Hematopoietic multipotent progenitor cell treated with erythropoietin and hydrocortisone succinate and interleukin-3 and kit ligand, for 15 days (in vitro differentiated cells): ENCODE data around the gene TEKT2.

Experiments
- DNase-seq: peaks from one replicate; pipeline ENCODE4 v3.0.0-alpha.2; 2015; ENCODE audit warnings: low spot score

Gene TEKT2, protein sequence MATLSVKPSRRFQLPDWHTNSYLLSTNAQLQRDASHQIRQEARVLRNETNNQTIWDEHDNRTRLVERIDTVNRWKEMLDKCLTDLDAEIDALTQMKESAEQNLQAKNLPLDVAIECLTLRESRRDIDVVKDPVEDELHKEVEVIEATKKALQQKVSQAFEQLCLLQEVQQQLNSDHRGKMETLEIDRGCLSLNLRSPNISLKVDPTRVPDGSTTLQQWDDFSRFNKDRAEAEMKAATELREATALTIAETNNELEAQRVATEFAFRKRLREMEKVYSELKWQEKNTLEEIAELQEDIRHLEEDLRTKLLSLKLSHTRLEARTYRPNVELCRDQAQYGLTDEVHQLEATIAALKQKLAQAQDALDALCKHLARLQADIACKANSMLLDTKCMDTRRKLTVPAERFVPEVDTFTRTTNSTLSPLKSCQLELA

DNA sequence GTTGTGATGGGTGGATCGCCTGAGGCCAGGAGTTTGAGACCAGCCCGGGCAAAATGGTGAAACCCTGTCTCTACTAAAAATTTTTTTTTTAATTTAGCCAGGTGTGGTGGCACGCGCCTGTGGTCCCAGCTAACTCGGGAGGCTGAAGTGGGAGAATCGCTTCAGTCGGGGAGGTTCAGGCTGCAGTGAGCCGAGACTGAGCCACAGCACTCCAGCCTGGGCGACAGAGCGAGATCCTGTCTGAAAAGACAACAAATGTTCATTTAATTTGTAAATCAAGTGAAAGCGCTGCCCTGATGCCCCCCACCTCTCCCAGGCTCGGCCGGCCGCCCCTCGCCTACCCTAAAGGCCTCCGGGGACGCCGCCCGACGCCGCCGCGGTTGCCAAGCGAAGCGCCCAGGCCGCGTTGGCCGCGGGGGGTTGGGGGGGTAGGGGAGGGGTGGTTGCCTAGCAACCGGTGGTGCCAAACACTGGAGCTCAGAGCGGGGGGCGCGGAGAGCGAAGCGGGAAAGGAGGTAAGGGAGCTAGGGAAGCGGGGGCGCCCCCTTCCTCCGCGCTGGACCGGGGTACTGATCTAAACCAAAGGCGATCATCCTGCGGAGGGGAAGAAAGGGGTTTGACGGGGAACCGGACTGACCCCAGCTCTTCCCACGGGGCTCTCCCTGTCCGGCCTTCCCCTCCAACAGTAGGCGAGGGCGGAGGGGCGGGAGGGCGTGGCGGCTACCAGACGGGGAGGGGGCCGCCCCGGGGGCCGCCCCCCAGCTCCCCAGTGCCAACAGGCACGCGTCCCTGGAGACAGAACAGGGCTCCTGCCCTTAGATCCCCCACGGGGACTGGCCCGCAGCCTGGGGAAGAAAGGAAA, at the start of gene TEKT2:
TSS of gene TEKT2 (plus strand) at position 460 of the 862 bp plus-strand sequence. CDS start 828 bp downstream, outside the sequence.
- DNase-seq = no peak

DNA sequence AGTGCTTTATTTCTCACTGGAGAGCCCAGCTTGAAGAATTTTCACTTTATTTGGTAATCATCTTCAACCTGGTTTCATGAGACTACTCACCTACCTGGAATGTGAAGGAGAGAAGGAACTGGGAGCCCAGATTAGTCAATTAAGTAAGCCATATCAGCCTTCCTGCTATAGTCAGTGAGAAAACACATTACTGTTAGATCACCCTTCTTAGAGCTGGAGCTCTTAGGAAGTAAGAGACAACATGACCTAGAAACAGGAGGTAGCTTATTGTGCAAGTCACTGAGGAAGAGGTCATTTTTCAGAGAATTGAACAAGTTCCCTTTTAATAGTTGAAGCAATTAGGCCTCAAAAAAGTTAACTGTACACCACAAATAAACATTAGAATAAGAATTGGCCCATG, 49.2 kb upstream of the TEKT2 start:
- no peak for DNase-seq

DNA sequence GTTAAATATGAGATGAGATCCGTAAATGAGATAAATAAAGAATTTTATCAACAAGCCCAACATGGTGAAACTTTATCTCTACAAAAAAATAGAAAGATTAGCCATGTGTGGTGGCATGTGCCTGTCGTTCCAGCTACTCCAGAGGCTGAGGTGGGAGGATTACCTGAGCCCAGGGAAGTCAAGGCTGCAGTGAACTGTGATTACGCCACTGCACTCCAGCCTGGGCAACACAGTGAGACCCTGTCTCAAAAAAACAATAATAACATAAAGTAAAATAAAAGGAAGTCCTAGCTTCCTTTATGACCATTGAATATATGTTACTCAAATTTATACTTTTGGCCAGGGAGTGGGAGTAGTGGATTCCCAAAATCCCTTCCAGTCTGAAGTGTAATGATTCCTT, 48.7 kb upstream of the TEKT2 start:
- DNase-seq = no peak

DNA sequence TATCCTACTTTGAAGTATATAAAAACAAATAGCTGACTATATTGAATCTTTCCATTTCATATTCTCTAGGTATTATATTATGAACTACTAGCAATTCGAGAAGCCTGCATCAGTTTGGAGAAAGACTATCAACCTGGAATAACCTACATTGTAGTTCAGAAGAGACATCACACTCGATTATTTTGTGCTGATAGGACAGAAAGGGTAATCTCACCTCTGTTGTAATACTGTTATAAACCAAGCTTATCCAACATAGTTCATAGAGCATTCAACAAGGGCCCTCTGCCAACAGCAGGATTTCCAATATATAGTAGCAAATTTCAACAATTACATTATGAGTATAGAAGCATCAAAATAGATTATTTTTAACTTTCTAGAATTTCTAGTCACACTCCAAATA, 43.7 kb upstream of the TEKT2 start:
- DNase-seq = no peak

DNA sequence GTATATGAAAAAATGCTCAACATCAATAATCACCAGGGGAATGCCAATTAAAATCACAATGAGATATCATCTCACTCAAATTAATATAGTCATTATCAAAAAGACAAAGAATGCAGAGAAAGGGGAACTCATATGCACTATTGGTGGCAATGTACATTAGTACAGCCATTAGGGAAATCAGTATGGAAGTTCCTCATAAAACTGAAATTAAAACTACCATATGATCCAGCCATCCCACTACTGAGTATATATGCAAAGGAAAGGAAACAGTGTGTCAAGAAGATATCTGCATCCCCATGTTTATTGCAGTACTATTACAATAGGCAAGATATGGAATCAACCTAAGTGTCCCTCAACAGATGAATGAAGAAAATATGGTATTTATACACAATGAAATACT, 32.1 kb upstream of the TEKT2 start:
- DNase-seq = no peak

DNA sequence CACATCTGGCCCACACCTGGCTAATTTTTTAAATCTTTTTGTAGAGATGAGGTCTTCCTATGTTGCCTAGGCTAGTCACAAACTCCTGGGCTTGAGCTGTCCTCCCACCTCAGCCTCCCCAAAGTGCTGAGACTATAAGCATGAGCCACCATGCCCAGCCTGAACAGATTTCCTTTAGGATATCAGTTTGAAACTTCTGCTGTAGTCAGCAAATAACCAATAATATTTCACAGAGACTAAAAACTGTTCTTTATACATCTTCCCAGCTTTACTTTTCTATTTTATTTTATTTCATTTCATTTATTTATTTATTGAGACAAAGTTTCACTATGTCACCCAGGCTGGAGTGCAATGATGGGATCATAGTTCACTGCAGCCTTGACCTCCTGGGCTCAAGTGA, 29.9 kb upstream of the TEKT2 start:
- no peak for DNase-seq

DNA sequence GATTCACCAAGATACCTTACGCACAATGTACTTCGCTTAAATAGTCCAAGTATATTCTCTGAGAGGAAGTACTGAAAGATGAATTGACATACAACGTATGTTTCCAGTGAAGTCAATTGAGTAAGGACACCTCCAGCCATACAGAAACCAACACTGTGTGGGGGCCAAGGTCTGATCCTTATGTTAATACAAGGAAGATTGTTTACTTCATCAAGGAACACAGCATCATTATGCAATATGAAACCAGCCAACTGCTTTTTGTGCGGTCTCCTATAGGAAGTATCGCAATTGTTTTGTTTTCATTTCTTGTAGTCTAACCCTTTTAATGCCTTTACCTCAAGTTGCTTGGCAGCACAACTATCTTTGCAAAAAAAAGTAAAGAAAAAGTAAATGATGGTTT, 28.2 kb upstream of the TEKT2 start:
- no peak for DNase-seq

DNA sequence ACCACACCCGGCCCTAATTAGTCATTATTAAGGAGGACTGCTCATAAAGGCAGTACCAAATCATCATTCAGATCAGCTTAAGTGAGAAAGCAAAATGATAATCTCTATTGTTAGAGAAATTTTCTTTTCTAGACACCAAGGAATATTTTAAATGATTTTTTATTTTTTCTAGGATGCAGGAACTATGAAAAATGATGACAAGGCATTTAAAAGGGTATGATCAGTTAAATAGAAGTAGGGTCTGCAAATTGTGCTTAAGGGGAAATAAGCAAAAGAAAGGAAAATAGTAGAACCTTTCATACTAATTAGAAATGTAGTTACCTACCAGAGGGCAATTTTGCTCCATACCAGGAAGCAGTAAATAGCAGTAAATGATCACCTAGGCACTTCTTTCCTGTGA, 21.6 kb upstream of the TEKT2 start:
- no peak for DNase-seq

DNA sequence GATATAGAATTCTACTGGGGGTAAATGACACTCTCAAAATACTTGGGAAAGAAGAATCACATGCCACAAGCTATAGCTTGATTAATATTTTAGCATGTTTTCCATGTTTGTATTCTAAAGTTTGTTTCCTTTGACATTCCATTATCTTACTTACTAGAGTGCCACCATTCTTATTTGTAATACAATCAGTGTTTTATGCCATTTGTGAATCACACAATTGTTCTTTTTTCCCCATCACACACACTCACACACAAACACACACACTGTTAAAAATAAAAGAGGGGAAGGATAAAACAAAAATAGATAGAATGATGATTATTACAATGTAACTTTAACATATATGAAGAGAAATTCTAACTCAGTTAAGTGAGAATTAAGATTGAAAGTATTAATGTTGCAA, 16.0 kb upstream of the TEKT2 start:
- DNase-seq = no peak

DNA sequence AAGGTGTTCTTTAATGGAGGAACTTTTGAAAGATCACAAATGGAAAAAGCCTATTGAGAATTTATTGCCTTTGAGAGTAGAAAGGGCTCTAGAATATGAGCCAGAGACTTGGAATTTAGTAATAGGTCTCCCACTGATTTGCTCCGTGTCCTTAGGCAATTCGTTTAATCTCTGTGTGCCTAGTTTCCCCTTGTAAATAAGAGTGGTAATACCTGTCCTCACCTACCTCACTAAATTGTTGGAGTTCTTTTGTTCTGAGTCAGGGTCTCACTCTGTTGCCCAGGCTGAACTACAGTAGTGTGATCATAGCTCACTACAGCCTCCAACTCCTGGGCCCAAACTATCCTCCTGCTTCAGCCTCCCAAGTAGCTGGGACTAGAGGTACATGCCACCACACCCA, 15.0 kb upstream of the TEKT2 start:
- DNase-seq = no peak

DNA sequence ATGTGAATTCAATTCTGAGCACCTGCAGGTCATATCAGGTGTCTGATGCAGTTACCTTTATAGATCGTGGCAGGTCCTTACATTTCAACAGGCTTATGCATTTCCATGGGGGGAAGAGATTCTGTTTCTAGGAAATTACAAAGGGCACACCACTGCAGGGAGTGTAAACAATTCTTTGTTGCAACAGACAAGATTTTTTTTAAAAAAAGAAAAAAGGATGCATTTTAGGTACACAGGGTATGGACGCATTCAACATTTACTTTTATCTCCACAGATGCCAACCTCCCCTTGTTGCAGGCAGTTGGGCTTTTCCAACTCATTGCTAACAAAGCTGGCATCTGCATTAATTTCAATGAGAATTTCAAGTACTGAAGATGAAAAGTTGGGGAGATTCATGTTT, 13.5 kb upstream of the TEKT2 start:
- no peak for DNase-seq

DNA sequence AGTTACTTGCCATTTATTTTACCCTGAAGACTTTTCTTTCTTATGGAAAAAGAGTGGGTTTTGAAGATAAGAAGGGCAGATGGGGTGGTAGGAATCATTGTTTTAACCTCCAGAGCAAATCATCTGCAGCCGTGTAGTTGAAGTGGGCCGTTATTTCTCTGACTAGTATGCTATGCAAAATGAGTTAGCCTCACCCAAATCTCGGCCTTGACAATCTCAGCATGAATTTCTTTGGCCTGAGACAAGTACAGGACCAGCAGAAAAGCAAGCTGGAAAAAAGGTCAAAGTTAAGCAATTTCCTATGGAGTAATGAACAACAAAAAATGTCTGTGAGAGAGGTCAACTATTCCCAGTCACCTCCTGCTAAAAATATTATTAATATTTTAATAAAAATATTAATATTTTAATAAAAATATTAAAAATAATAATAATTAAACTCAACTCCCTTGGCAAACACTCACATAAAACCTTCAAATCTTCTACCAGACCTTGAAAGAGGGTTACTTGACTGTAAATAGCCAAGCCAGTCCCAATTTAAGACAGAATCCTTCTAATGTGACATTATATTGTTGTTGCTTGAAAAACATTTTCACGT, 6.8 kb upstream of the TEKT2 start:
- DNase-seq = no peak

DNA sequence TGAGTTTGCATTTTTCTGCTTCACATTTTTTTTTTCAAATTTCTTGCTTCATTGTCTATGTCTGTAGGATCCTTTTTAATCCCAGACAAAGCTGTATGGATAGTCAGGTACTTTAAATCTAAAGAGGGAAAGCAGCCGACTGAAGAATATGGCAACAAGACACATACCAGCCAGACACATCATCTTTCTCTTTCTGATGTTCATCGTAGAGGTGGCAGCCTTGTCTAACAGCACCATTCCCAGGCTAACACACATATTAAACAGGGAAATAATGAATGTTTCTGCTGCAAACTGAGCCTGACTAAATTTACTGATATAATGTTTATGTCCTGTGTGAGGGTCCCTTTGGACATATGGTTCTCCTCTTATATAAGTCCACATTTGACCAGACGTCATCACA, 3.7 kb upstream of the TEKT2 start:
- no peak for DNase-seq

DNA sequence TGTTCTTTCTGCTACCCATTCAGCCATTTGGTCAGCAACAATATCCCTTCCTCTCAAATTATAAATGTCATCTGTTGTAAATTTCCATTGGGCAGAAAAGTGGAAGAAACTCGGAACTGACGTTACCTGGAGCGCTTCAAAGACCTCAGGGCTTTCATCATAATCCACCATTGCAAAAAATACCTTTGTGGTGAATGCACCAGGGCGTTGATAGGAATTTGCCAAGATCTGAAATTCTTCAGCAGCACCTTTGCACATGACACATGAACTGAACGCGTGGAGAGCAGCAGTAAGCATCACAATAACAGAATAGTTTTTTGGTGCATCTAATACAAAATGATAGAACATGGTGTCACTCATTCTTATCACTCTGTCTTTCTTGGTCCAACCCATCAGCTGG, 3.1 kb upstream of the TEKT2 start:
- no peak for DNase-seq

DNA sequence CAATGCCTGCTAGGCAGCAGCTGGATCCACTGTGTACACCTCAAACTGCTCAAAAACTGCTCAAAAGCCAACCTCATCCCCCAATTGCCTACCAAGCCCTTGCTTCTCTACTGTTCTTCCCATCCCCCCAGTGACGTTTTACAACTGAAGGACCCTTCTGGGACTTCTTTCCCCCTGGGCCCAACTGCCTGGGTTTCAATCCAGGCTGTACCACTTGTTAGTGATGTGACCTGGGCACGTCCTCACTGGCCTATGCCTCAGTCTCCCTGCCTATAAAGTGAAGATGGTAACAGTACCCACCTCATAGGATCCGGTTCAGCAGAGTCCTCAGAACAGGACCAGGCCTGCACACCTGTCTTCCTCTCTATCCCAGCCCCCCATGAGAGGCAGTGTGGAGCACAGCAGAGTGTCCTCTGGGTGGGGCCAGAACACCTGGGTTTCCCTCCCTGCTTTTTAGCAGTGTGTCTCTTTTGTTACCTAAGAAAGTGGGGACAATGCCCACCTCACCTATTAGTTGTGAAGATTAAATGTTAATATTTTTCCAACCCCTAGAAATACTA, 1.9 kb upstream of the TEKT2 start:
- DNase-seq = no peak

DNA sequence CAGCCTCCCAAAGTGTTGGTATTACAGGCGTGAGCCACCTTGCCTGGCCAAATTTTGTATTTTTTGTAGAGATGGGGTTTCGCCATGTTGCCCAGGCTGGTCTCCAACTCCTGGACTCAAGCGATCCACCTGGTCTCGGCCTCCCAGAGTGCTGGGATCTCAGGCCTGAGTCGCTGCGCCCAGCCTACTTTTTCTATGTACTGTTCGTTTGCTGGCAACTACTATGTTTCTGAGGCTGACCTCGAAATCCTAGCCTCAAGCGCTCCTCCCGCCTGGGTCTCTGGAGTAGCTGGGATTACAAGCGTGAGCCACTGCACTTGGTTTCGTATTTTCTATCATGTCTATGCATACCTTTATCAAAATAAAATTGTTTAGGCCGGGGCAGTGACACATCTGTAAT, 675 bp upstream of the TEKT2 start:
- no peak for DNase-seq

DNA sequence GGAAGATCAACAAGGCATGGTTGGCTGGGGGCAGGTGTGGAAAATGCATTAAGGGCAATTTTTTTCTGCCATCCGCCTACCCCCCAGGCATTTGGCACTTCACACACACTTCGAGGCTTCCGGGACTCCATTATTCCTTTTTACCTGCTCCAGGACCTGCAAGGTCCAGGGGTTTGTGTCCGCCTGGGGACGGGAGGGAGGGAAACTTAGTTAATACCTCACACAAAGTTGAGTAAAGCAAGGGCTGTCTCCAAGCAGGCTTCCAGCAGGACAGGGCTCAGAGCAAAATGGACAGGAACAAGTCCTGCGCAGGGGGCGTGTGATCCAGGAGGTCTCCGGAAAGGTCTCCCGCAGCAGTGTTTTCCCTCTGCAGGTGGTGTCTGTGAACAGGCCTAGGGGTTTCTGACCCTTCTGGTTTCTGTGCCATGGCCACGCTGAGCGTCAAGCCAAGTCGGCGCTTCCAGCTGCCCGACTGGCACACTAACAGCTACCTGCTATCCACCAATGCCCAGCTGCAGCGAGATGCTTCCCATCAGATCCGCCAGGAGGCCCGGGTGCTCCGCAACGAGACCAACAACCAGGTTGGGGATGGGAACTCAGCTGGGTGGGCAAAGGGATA, 712 bp downstream of the TEKT2 start:
- no peak for DNase-seq

DNA sequence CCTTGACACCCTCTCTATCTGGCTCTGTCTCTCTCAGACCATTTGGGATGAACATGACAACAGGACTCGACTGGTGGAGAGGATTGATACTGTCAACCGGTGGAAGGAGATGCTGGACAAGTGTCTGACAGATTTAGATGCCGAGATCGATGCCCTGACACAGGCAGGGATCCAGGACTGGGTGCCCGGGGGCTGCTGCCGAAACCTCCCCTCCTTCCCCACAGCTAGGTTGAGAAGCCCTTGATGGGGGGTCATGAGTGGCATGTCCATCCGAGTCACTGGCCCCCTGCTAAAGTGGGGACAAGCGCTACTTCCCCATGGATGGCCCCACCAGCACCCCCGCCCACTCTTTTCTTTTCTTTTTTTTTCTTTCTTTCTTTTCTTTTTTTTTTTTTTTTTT, 1.2 kb downstream of the TEKT2 start:
- no peak for DNase-seq

DNA sequence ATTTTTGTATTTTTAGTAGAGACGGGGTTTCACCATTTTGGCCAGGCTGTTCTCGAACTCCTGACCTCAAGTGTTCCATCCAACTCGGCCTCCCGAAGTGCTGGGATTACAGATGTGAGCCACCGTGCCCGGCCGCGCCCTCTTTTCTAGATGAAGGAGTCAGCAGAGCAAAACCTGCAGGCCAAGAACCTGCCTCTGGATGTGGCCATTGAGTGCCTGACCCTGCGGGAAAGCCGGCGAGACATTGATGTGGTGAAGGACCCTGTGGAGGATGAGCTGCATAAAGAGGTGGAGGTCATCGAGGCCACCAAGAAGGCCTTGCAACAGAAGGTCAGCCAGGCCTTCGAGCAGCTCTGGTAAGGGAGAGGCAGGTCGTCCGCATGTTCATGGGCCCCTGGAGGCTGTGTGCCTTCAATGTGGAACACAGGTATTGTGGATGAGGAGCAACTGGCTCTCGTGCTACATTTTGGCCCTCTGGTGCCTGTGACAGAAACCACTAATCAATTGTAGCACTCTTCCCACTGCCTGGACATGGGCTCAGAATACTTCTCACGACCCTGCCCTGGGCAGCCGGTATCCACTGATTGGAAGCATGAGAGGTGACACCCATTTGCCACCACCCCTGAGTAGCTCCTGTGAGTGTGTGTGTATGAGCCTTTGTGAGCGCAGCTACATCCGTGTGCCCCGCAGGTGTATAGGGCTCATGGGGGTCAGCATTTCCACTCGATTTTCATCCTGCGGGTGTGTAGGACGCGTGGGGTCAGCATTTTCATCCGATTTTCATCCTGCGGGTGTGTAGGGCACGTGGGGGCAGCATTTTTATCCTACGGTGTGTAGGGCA, 2.0 kb downstream of the TEKT2 start:
- DNase-seq = no peak

DNA sequence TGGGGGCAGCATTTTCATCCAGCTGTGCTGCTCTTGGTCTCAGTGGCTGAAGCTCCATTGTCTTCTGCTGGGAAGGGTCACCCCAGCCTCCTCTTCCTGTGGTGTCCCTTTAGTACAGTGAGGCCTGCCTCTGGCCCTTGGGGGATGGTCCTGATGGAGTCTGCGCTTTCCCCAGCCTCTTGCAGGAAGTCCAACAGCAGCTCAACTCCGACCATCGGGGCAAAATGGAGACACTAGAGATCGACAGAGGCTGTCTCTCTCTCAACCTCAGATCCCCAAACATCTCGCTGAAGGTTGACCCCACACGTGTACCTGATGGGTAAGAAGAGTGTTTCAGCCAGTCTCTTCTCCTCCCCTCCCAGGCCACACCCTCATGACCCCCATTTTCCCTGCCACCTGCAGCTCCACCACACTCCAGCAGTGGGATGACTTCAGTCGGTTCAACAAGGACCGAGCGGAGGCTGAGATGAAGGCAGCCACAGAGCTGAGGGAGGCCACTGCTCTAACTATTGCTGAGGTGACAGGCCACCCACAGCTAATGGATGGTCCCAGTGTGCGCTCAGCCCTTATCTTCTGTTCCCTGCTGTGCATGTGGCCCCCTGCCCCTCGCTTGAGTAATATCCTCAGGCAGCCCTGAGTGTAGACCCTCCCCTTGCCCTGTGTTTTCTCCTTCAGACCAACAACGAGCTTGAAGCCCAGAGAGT, 2.8 kb downstream of the TEKT2 start:
- no peak for DNase-seq
